Choroid plexus epithelial cell (primary cell): ENCODE data around the gene DGKD.

Source experiments
- DNase-seq: peaks from one replicate; pipeline ENCODE4 v3.0.0-alpha.2; 2010; ENCODE audit warnings: low read depth
- H3K4me3 ChIP-seq: 2 replicates; pipeline ENCODE4 v1.5.1; 2011; ENCODE audit warnings: low read depth, mild to moderate bottlenecking, control low read depth, low read length, moderate library complexity
- CTCF ChIP-seq: conservative IDR thresholded peaks from 2 replicates; pipeline ENCODE4 v1.5.1; 2011; ENCODE audit warnings: low read depth, mild to moderate bottlenecking, control low read depth, inconsistent platforms, low read length, moderate library complexity

The DGKD gene

GRCh38 chr2:233437439-233437955 is 83.2 kb downstream of the DGKD start:
- DNase-seq = no peak
- H3K4me3 ChIP-seq = no peak overlapping the region
- no peak for TF ChIP-seq CTCF

GRCh38 chr2:233438573-233439147 is 84.4 kb downstream of the DGKD start:
- H3K4me3 ChIP-seq = no peak overlapping the region
- no peak for DNase-seq
- TF ChIP-seq CTCF = no peak

- no peak for TF ChIP-seq CTCF
- H3K4me3 ChIP-seq = no peak overlapping the region
- DNase-seq = peak; percentile 32
These were observed 84.9 kb downstream of the DGKD start for GRCh38 chr2:233439191-233439590.

GRCh38 chr2:233440314-233440713 is 86.0 kb downstream of the DGKD start:
- no peak overlapping the region for H3K4me3 ChIP-seq
- no peak for DNase-seq
- no peak for TF ChIP-seq CTCF

GRCh38 chr2:233440714-233441113 is 86.4 kb downstream of the DGKD start:
- no peak overlapping the region for H3K4me3 ChIP-seq
- no peak for TF ChIP-seq CTCF
- no peak for DNase-seq

GRCh38 chr2:233441161-233442027 is 87.1 kb downstream of the DGKD start:
- no peak for DNase-seq
- no peak for TF ChIP-seq CTCF
- no peak overlapping the region for H3K4me3 ChIP-seq

GRCh38 chr2:233442028-233442310 is 87.7 kb downstream of the DGKD start:
- DNase-seq = no peak
- no peak for TF ChIP-seq CTCF
- no peak overlapping the region for H3K4me3 ChIP-seq
